Measurements from ENCODE around the gene BBS9. TPM values are rescaled to one million over a fixed set of nuclear protein-coding genes. Genes with fewer than 3 reads are reported as not detected.

The BBS9 gene
- total RNA-seq, 4 donors from 2014 or later = 11.2 to 34.5 (median 20.4) TPM

GRCh38 chr7:33250421-33250871, 121.1 kb downstream of the BBS9 start:
- ATAC-seq = peak; percentile 22
- no peak for TF ChIP-seq CTCF (IDR thresholded peaks at IDR 0.05)
- no peak for TF ChIP-seq POLR2AphosphoS5 (IDR thresholded peaks at IDR 0.05)
- TF ChIP-seq EP300 (IDR thresholded peaks at IDR 0.05) = no peak
- TF ChIP-seq POLR2A (IDR thresholded peaks at IDR 0.05) = no peak
- Histone ChIP-seq H3K4me1 (peaks cover 0 to 15% (median 3%) of the 10 kb centered on the region in 3 donors), H3K27ac (no peak overlapping the region), H3K36me3 (no peaks in the 10 kb centered on the region), H3K27me3 (no peaks in the 10 kb centered on the region), H3K4me3 (no peak overlapping the region), H3K9me3 (no peaks in the 10 kb centered on the region)

GRCh38 chr7:33251301-33251700, 121.9 kb downstream of the BBS9 start:
- Histone ChIP-seq H3K27ac (no peak overlapping the region), H3K27me3 (no peaks in the 10 kb centered on the region), H3K4me1 (peaks cover 0 to 15% (median 3%) of the 10 kb centered on the region in 3 donors), H3K4me3 (no peak overlapping the region), H3K36me3 (no peaks in the 10 kb centered on the region), H3K9me3 (no peaks in the 10 kb centered on the region)
- ATAC-seq = no peak
- no peak for TF ChIP-seq CTCF (IDR thresholded peaks at IDR 0.05)
- TF ChIP-seq EP300 (IDR thresholded peaks at IDR 0.05) = no peak
- TF ChIP-seq POLR2AphosphoS5 (IDR thresholded peaks at IDR 0.05) = no peak
- TF ChIP-seq POLR2A (IDR thresholded peaks at IDR 0.05) = no peak

GRCh38 chr7:33258491-33258951, 129.2 kb downstream of the BBS9 start:
- H3K9me3 ChIP-seq = no peaks in the 10 kb centered on the region
- ATAC-seq = no peak
- H3K4me1 ChIP-seq = peaks cover 0 to 11% (median 0%) of the 10 kb centered on the region in 3 donors
- no peak overlapping the region for H3K27ac ChIP-seq
- no peaks in the 10 kb centered on the region for H3K36me3 ChIP-seq
- H3K27me3 ChIP-seq = no peaks in the 10 kb centered on the region
- H3K4me3 ChIP-seq = no peak overlapping the region
- TF ChIP-seq EP300 (IDR thresholded peaks at IDR 0.05) = no peak
- no peak for TF ChIP-seq CTCF (IDR thresholded peaks at IDR 0.05)
- TF ChIP-seq POLR2AphosphoS5 (IDR thresholded peaks at IDR 0.05) = no peak
- TF ChIP-seq POLR2A (IDR thresholded peaks at IDR 0.05) = no peak

GRCh38 chr7:33261585-33261984, 132.2 kb downstream of the BBS9 start:
- WGBS, 2 donors (ENCODE audit: low coverage in 1 of 2) = 75 to 93% methylated on average over 2 to 3 of the region's 3 CpGs
- ATAC-seq = no peak
- H3K36me3 ChIP-seq = peaks cover 0 to 4% of the 10 kb centered on the region in 2 donors

More at GRCh38 chr7:33261585-33261984, 132.2 kb downstream of the BBS9 start:
- Histone ChIP-seq H3K4me1 (peaks cover 0 to 11% (median 0%) of the 10 kb centered on the region in 3 donors), H3K4me3 (no peak overlapping the region), H3K27me3 (no peaks in the 10 kb centered on the region), H3K9me3 (no peaks in the 10 kb centered on the region), H3K27ac (no peak overlapping the region)
- TF ChIP-seq POLR2A (IDR thresholded peaks at IDR 0.05) (no peak), CTCF (IDR thresholded peaks at IDR 0.05) (no peak), EP300 (IDR thresholded peaks at IDR 0.05) (no peak), POLR2AphosphoS5 (IDR thresholded peaks at IDR 0.05) (no peak)

Data from gastroesophageal sphincter (tissue), 4 donors.